B cell (primary cell): Measurements from ENCODE around the gene BCL7C. TPM values are rescaled to one million over a fixed set of nuclear protein-coding genes. Genes with fewer than 3 reads are reported as not detected.

Experiments
- ATAC-seq: fragments of 200-7000 bp; cut with Tn5 transposase; one replicate; pipeline ENCODE4 v1.10.0; 2021; ENCODE audit warnings: low read depth, mild to moderate bottlenecking, moderate number of reproducible peaks, moderate library complexity
- CTCF ChIA-PET: fragments of 350-600 bp; sonication (Branson Sonifier 250); formaldehyde crosslinking; loops from one replicate; lab custom pipeline; 2021; ENCODE audit warnings: antibody characterized with exemption, inconsistent platforms; lab: Charles Lee
- POLR2A ChIA-PET: fragments of 350-600 bp; sonication (Branson Sonifier 250); formaldehyde crosslinking; loops from one replicate; lab custom pipeline; 2021; ENCODE audit warnings: antibody characterized with exemption; lab: Charles Lee
- DNase-seq: peaks from one replicate; pipeline ENCODE4 v3.0.0; 2013
- H2AFZ ChIP-seq: 2 replicates; pipeline ENCODE4 v1.6.1; 2012; ENCODE audit warnings: mild to moderate bottlenecking, low read depth, low read length; ENCODE audit not compliant: insufficient read depth, poor library complexity, severe bottlenecking
- H3K27ac ChIP-seq, 2 donors: 1 replicate in 1 of 2; 2 replicates in 1 of 2; pipeline ENCODE4 v1.5.1; 2012 to 2013; ENCODE audit warnings: low read length in 2 of 2, mild to moderate bottlenecking in 2 of 2, moderate library complexity in 1 of 2
- H3K27me3 ChIP-seq, 4 experiments: fragments of 200-600 bp in 1 of 4; sonication (generic) in 1 of 4; replicated peaks in 1 of 4; 1 replicate in 2 of 4; 2 replicates in 2 of 4; pipeline versions ENCODE4 v1.6.1 to v1.7.0; 2013 to 2016; ENCODE audit warnings: low read length in 3 of 4, mild to moderate bottlenecking in 2 of 4, mixed read lengths in 1 of 4, moderate library complexity in 1 of 4; ENCODE audit not compliant: insufficient read depth in 4 of 4, control insufficient read depth in 3 of 4; ENCODE audit errors: control extremely low read depth in 1 of 4
- H3K36me3 ChIP-seq, 2 experiments: replicated peaks in 1 of 2; 1 replicate in 1 of 2; 2 replicates in 1 of 2; pipeline versions ENCODE4 v1.6.1 to v1.7.1; 2013; ENCODE audit warnings: low read length in 1 of 2; ENCODE audit not compliant: insufficient read depth in 2 of 2, control insufficient read depth in 1 of 2; ENCODE audit errors: control extremely low read depth in 1 of 2, extremely low read depth in 1 of 2
- H3K4me1 ChIP-seq, 2 donors: fragments of 200-600 bp in 1 of 2; sonication (generic) in 1 of 2; 1 replicate in 1 of 2; 2 replicates in 1 of 2; pipeline versions ENCODE4 v1.5.1 to v1.6.1; 2013 to 2017; ENCODE audit warnings: low read length in 2 of 2; ENCODE audit not compliant: control insufficient read depth in 2 of 2, insufficient read depth in 2 of 2
- H3K4me2 ChIP-seq: replicated peaks from 2 replicates; pipeline ENCODE3; 2012; ENCODE audit warnings: mild to moderate bottlenecking, low read depth, low read length; ENCODE audit not compliant: poor library complexity, severe bottlenecking
- H3K4me3 ChIP-seq, 5 experiments: fragments of 200-600 bp in 1 of 5; sonication (generic) in 1 of 5; 1 replicate in 3 of 5; 2 replicates in 2 of 5; pipeline versions ENCODE4 v1.5.1 to v1.7.0; 2011 to 2016; ENCODE audit warnings: low read length in 4 of 5, mild to moderate bottlenecking in 4 of 5, low read depth in 2 of 5, control low read depth in 1 of 5, moderate library complexity in 1 of 5; ENCODE audit not compliant: insufficient read depth in 1 of 5; ENCODE audit errors: control extremely low read depth in 1 of 5, extremely low read depth in 1 of 5
- H3K79me2 ChIP-seq: fragments of 200-600 bp; sonication (generic); one replicate; pipeline ENCODE4 v1.6.0; 2016; ENCODE audit warnings: low read length; ENCODE audit not compliant: control insufficient read depth, insufficient read depth
- H3K9ac ChIP-seq: fragments of 200-600 bp; sonication (generic); 2 replicates; pipeline ENCODE4 v1.6.1; 2017; ENCODE audit warnings: mild to moderate bottlenecking, low read length, moderate library complexity
- H3K9me3 ChIP-seq, 3 donors: one replicate each; pipeline versions ENCODE4 v1.6.1 to v1.7.1; 2013; ENCODE audit warnings: low read length in 2 of 3; ENCODE audit not compliant: control insufficient read depth in 2 of 3, insufficient read depth in 1 of 3; ENCODE audit errors: control extremely low read depth in 1 of 3
- H4K20me1 ChIP-seq: 2 replicates; pipeline ENCODE4 v1.6.0; 2012; ENCODE audit warnings: mild to moderate bottlenecking, low read length; ENCODE audit not compliant: insufficient read depth, control insufficient read depth, poor library complexity, severe bottlenecking
- H3K27ac Mint-ChIP-seq: one replicate; pipeline ENCODE4 v1.8.0; 2021; ENCODE audit warnings: mixed read lengths
- H3K27me3 Mint-ChIP-seq: one replicate; pipeline ENCODE4 v1.8.0; 2021; ENCODE audit warnings: mixed read lengths
- H3K4me1 Mint-ChIP-seq: one replicate; pipeline ENCODE4 v1.8.0; 2021; ENCODE audit warnings: mixed read lengths
- H3K4me3 Mint-ChIP-seq: one replicate; pipeline ENCODE4 v1.8.0; 2021; ENCODE audit warnings: mixed read lengths
- H3K9me3 Mint-ChIP-seq: one replicate; pipeline ENCODE4 v1.8.0; 2022; ENCODE audit warnings: mixed read lengths; ENCODE audit not compliant: insufficient read depth
- CTCF ChIP-seq: fragments of 200-600 bp; IDR thresholded peaks from one replicate; pipeline ENCODE4 v1.8.0; 2022; ENCODE audit warnings: antibody characterized with exemption, mild to moderate bottlenecking
- EZH2 ChIP-seq: IDR thresholded peaks from 2 replicates; pipeline ENCODE4 v1.6.1; 2012; ENCODE audit warnings: borderline replicate concordance, low read depth, mild to moderate bottlenecking, moderate library complexity, low read length; ENCODE audit not compliant: insufficient read depth, poor library complexity, severe bottlenecking
- WGBS: methylation state at CpG from one replicate; pipeline ENCODE4 v1.1.5; 2013; ENCODE audit warnings: missing lambda C conversion rate; ENCODE audit not compliant: insufficient coverage; 5-methylcytosine and 5-hydroxymethylcytosine counted together
- intact Hi-C: fragments of 100-400 bp; cut with micrococcal nuclease; formaldehyde crosslinking; loops from one replicate; pipeline ENCODE4 v1.10.0; 2022
- polyA plus RNA-seq: library from polyadenylated mRNA; depleted of rRNA; stranded (reverse); fragments of >200 nt; gene quantifications from 2 replicates; pipeline ENCODE4 v1.2.3, GENCODE V29; 2012
- total RNA-seq, 2 donors: library from RNA; stranded (reverse); fragments of 120-200 nt in 1 of 2; gene quantifications; 1 replicate in 1 of 2; 2 replicates in 1 of 2; pipeline versions ENCODE4 v1.2.3 to v1.2.4, GENCODE V29; 2013 to 2022

BCL7C gene
- total and polyA plus RNA-seq, 2 donors (not counting 1 experiment from before 2014, with no cell fraction given): 17.1 to 30.5 TPM

- Histone ChIP-seq H3K79me2 (no peaks in the 10 kb centered on the region), H3K9me3 (no peaks in the 10 kb centered on the region), H4K20me1 (no peaks in the 10 kb centered on the region), H3K36me3 (peaks cover 0 to 19% of the 10 kb centered on the region in 2 experiments), H3K9ac (no peak overlapping the region), H3K27ac (no peak overlapping the region), H3K4me3 (no peak overlapping the region), H3K4me1 (no peaks in the 10 kb centered on the region), H2AFZ (no peak overlapping the region), H3K27me3 (no peaks in the 10 kb centered on the region), H3K4me2 (no peak overlapping the region)
- Mint-ChIP-seq H3K27ac (no peak overlapping the region), H3K4me1 (peaks cover 5% of the 10 kb centered on the region), H3K9me3 (no peaks in the 10 kb centered on the region), H3K4me3 (no peak overlapping the region), H3K27me3 (no peaks in the 10 kb centered on the region)
- 98% methylated on average over 35 of the region's 35 CpGs for WGBS
- ATAC-seq (no peak), DNase-seq (no peak)
- no peak for TF ChIP-seq CTCF
- intact Hi-C loops: no loop called here
- POLR2A ChIA-PET: no interaction called here
- CTCF ChIA-PET: no interaction called here
These were observed 36.3 kb upstream of the BCL7C start for GRCh38 chr16:30930160-30930571.

DNA sequence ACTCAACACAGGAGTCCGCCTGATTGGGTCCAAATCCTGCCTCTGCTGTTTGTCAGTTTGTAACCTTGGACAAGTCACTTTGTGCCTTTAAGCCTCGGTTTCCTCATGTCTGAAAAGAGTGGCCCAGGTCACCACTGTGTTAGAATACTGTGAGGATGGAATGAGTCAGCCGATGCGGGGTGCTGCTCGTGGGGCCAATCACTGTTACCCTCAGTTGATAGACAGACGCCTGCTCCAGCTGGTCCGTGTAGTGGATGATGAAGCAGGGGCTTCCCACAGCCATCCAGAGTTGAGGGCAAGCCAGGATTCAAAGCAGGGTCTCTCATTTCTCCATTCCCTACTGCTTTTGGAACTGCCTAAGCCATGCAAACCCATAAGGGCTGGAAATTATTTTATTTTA lies 35.3 kb upstream of the BCL7C start:
- no peaks in the 10 kb centered on the region for H3K27me3 Mint-ChIP-seq
- Histone ChIP-seq H2AFZ (no peak overlapping the region), H3K27me3 (no peaks in the 10 kb centered on the region), H3K4me1 (peaks cover 0 to 9% of the 10 kb centered on the region in 2 donors), H3K9me3 (no peaks in the 10 kb centered on the region), H3K4me2 (no peak overlapping the region), H3K9ac (no peak overlapping the region), H3K36me3 (peaks cover 0 to 19% of the 10 kb centered on the region in 2 experiments), H3K79me2 (no peaks in the 10 kb centered on the region), H3K4me3 (no peak overlapping the region), H3K27ac (no peak overlapping the region), H4K20me1 (no peaks in the 10 kb centered on the region)
- intact Hi-C loops: no loop called here
- H3K27ac Mint-ChIP-seq: no peak overlapping the region
- ChIA-PET POLR2A (no interaction called here), CTCF (interaction anchor here (1.4 kb wide), 1 partner anchor 84 kb away, joined by 5 read pairs; no protein-coding TSS in a partner anchor)
- no peak overlapping the region for H3K4me3 Mint-ChIP-seq
- DNase-seq: no peak
- H3K4me1 Mint-ChIP-seq: peaks cover 11% of the 10 kb centered on the region
- no peaks in the 10 kb centered on the region for H3K9me3 Mint-ChIP-seq
- no peak for ATAC-seq
- 87% methylated on average over 7 of the region's 7 CpGs for WGBS
- no peak for TF ChIP-seq CTCF
- no peak for TF ChIP-seq EZH2
